ENCODE data around the gene NRL. TPM values are rescaled to one million over a fixed set of nuclear protein-coding genes. Genes with fewer than 3 reads are reported as not detected.
"Not testable (repeated sequence)": the region's sequence is repeated elsewhere in the genome, so short reads cannot be mapped to it uniquely, and the experiment has no call there.

The NRL gene
- total RNA-seq, 1 donor, result 0.86 TPM

GRCh38 chr14:24038686-24039085, 76.1 kb downstream of the NRL start:
- no peak overlapping the region for H3K4me3 ChIP-seq (ENCODE audit: low read depth, low read length)
- no peak for DNase-seq (ENCODE audit: low read depth)
- TF ChIP-seq, protein P1, sequence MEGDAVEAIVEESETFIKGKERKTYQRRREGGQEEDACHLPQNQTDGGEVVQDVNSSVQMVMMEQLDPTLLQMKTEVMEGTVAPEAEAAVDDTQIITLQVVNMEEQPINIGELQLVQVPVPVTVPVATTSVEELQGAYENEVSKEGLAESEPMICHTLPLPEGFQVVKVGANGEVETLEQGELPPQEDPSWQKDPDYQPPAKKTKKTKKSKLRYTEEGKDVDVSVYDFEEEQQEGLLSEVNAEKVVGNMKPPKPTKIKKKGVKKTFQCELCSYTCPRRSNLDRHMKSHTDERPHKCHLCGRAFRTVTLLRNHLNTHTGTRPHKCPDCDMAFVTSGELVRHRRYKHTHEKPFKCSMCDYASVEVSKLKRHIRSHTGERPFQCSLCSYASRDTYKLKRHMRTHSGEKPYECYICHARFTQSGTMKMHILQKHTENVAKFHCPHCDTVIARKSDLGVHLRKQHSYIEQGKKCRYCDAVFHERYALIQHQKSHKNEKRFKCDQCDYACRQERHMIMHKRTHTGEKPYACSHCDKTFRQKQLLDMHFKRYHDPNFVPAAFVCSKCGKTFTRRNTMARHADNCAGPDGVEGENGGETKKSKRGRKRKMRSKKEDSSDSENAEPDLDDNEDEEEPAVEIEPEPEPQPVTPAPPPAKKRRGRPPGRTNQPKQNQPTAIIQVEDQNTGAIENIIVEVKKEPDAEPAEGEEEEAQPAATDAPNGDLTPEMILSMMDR (IDR thresholded peaks at IDR 0.05; ENCODE audit: insufficient read depth, low read depth, low read length), result no peak

- no peak for DNase-seq (ENCODE audit: low read depth)
- no peak overlapping the region for H3K4me3 ChIP-seq (ENCODE audit: low read depth, low read length)
- TF ChIP-seq, protein P1 (IDR thresholded peaks at IDR 0.05; ENCODE audit: insufficient read depth, low read depth, low read length), result no peak
Observed at GRCh38 chr14:24037658-24038037, 77.1 kb downstream of the NRL start.

- DNase-seq (ENCODE audit: low read depth), result not testable (repeated sequence)
- peak overlapping the region; percentile 62 for H3K4me3 ChIP-seq (ENCODE audit: low read depth, low read length)
Observed at GRCh38 chr14:24036963-24037657, 77.6 kb downstream of the NRL start.

GRCh38 chr14:24036169-24036962, 78.4 kb downstream of the NRL start:
- TF ChIP-seq, protein P1 (IDR thresholded peaks at IDR 0.05; ENCODE audit: insufficient read depth, low read depth, low read length), result peak; percentile 77
- DNase-seq (ENCODE audit: low read depth), result peak; percentile 62

DNA sequence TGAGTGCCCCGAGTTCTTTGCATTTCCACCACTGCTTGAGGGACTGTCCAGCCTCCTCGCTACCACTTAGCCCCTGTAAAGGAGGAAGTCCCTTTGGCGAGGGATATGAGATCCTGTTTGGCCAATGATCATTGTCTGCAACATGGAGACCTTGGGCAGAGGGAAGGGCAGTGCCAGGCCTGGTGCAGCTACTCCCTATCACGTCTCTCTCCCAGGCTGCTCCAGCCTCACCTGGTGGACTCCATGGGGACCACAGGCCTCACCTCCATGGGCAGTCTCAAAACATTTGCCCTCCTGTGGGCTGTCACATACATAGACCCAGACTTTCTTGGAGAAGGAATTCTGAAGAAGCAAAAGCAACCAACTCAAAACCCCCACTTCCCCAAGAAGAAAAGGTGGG, 79.0 kb downstream of the NRL start:
- not testable (repeated sequence) for DNase-seq (ENCODE audit: low read depth)
- peak overlapping the region; percentile 62 for H3K4me3 ChIP-seq (ENCODE audit: low read depth, low read length)

More at GRCh38 chr14:24036169-24036962, 78.4 kb downstream of the NRL start:
- H3K4me3 ChIP-seq (ENCODE audit: low read depth, low read length), result peak overlapping the region; percentile 62

DNA sequence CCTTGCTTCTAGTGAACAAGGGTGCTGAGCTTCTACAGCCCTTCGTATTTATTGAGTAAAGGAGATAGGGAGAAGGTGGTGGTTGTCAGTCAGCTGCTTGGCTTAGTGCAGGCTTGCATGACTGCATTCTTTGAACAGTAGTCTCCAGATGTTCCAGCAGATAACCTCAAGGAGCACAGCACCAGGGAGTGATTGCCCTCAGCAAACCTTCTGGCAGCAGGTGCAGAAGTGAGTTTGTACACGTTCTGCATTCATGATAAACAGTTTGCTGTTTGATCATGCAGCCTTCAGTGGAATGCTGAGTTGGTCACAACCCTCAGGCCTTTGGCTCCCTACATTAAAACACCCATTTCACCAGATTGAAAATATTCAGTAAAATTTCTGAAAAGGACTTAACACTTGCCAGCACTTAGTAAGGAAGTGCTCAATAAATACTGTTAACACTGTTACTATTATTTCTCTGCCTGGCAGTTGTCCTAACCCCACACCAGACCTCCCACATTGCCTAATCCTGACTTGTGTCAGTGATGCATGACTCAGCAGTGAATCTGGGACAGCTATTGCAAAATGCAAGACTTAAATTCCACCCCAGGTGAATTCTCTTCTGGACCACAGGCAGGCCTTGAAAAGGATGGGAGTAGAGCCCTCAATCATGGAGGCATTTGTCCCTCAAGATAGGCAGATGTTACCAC, 81.9 kb downstream of the NRL start:
- TF ChIP-seq, protein P1 (IDR thresholded peaks at IDR 0.05; ENCODE audit: insufficient read depth, low read depth, low read length), result no peak
- peak; percentile 88 for DNase-seq (ENCODE audit: low read depth)
- H3K4me3 ChIP-seq (ENCODE audit: low read depth, low read length), result no peak overlapping the region

GRCh38 chr14:24031331-24031730, 83.4 kb downstream of the NRL start:
- DNase-seq (ENCODE audit: low read depth); H3K4me3 ChIP-seq (ENCODE audit: low read depth, low read length): not testable (repeated sequence)

DNA sequence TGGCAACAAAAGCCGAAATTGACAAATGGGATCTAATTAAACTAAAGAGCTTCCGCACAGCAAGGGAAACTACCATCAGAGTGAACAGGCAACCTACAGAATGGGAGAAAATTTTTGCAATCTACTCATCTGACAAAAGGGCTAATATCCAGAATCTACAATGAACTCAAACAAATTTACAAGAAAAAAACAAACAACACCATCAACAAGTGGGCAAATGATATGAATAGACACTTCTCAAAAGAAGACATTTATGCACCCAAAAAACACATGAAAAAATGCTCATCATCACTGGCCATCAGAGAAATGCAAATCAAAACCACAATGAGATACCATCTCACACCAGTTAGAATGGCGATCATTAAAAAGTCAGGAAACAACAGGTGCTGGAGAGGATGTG, 85.1 kb downstream of the NRL start:
- not testable (repeated sequence) for H3K4me3 ChIP-seq (ENCODE audit: low read depth, low read length); DNase-seq (ENCODE audit: low read depth)

Small RNA genes within 50 kb of the gene (small RNA-seq; reads per million reads assigned to genes)
- gene RNA5SP383, result not detected

Other genes starting within 250 kb of the NRL start
- gene DHRS4, start 161.2 kb downstream of the NRL start, total RNA-seq, result 38.3 and 39.7 TPM in 2 replicates
- gene DHRS4L2, start 126.0 kb downstream of the NRL start, total RNA-seq, result 11.7 and 13.2 TPM in 2 replicates
- gene CARMIL3, start 62.9 kb downstream of the NRL start, total RNA-seq, result not detected in 2 replicates
- not detected in 2 replicates for gene CPNE6, start 43.4 kb downstream of the NRL start, total RNA-seq
- 13.0 and 33.2 TPM in 2 replicates for gene PCK2, start 20.6 kb downstream of the NRL start, total RNA-seq
- gene DCAF11, start 172 bp downstream of the NRL start, total RNA-seq, result 45.1 and 47.9 TPM in 2 replicates
- not detected in 2 replicates for gene FITM1, start 15.7 kb upstream of the NRL start, total RNA-seq
- 95.7 and 147 TPM in 2 replicates for gene PSME1, start 21.2 kb upstream of the NRL start, total RNA-seq
- gene EMC9, start 26.6 kb upstream of the NRL start, total RNA-seq, result 9.9 and 17.4 TPM in 2 replicates
- gene PSME2, start 31.7 kb upstream of the NRL start, total RNA-seq, result 141 and 151 TPM in 2 replicates
- 37.4 and 38.0 TPM in 2 replicates for gene RNF31, start 32.5 kb upstream of the NRL start, total RNA-seq
- gene IRF9, start 46.3 kb upstream of the NRL start, total RNA-seq, result 67.6 and 96.7 TPM in 2 replicates
- gene REC8, start 57.1 kb upstream of the NRL start, total RNA-seq, result 4.2 and 4.7 TPM in 2 replicates
- 39.6 and 41.9 TPM in 2 replicates for gene IPO4, start 73.9 kb upstream of the NRL start, total RNA-seq
- gene TM9SF1, start 80.5 kb upstream of the NRL start, total RNA-seq, result 64.4 and 96.3 TPM in 2 replicates
- under 0.01 and 0.32 TPM in 2 replicates for gene TSSK4, start 90.7 kb upstream of the NRL start, total RNA-seq
- gene CHMP4A, start 98.5 kb upstream of the NRL start, total RNA-seq, result 13.8 and 15.8 TPM in 2 replicates
- gene MDP1, start 101.1 kb upstream of the NRL start, total RNA-seq, result 8.6 and 15.5 TPM in 2 replicates
- 114 and 128 TPM in 2 replicates for gene NEDD8, start 117.4 kb upstream of the NRL start, total RNA-seq
- 76.7 and 87.7 TPM in 2 replicates for gene GMPR2, start 118.0 kb upstream of the NRL start, total RNA-seq
- 43.2 and 60.9 TPM in 2 replicates for gene TINF2, start 127.7 kb upstream of the NRL start, total RNA-seq
- 0.64 and 2.2 TPM in 2 replicates for gene TGM1, start 148.2 kb upstream of the NRL start, total RNA-seq
- gene RABGGTA, start 156.6 kb upstream of the NRL start, total RNA-seq, result 25.8 and 28.1 TPM in 2 replicates
- gene DHRS1, start 184.8 kb upstream of the NRL start, total RNA-seq, result 8.7 and 13.8 TPM in 2 replicates
- gene NOP9, start 184.9 kb upstream of the NRL start, total RNA-seq, result 24.5 and 29.4 TPM in 2 replicates
- 1.3 and 3.0 TPM in 2 replicates for gene CIDEB, start 193.0 kb upstream of the NRL start, total RNA-seq
- gene LTB4R2, start 195.2 kb upstream of the NRL start, total RNA-seq, result 3.9 and 6.8 TPM in 2 replicates
- 1.3 and 1.6 TPM in 2 replicates for gene LTB4R, start 196.6 kb upstream of the NRL start, total RNA-seq
- gene ADCY4, start 220.1 kb upstream of the NRL start, total RNA-seq, result 4.2 and 18.1 TPM in 2 replicates
- gene RIPK3, start 225.0 kb upstream of the NRL start, total RNA-seq, result 0.32 and 3.9 TPM in 2 replicates

Measured in fibroblast of villous mesenchyme (primary cell).